HuH-7 (cell line): ENCODE measurements around the gene PAK4.

Source experiments
- DNase-seq: peaks from one replicate; pipeline ENCODE4 v3.0.0; 2011; ENCODE audit warnings: low spot score

The PAK4 gene

GRCh38 chr19:39180749-39181148, 55.2 kb downstream of the PAK4 start:
- no peak for DNase-seq

GRCh38 chr19:39181500-39182173, 56.1 kb downstream of the PAK4 start:
- DNase-seq: no peak

DNA sequence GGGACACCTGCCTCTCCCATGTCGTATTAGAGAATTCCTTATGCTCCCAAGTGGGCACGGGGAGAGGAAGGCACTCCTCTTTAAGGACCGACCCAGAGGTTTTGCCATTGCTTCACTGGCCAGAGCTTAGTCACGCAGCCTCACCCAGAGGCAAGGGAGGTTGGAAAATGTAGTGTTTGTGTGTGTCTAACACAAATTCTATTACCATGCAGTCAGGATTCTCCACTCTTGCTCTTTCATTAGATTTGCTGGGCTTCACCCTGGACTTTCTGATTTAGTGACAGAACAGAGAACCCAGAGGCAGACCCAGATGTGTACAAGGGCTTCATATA, 56.6 kb downstream of the PAK4 start:
- DNase-seq: no peak

- no peak for DNase-seq
These were observed 57.5 kb downstream of the PAK4 start for GRCh38 chr19:39183104-39183503.

DNA sequence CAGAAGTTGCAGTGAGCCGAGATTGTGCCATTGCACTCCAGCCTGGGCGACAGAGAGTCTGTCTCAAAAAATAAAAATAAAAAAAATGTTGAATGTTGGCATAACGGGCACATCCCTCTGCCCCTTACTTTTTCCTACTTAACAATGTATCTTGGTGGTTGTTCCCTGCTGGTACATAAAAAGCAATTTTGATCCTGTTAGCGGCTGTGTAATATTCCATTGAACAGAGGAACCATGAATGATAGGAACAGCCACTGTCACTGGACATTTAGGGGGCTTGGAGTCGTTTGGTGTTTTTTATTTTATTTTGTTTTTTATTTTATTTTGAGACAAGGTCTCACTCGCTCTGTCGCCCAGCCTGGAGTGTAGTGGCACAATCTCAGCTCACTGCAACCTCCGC, 60.8 kb downstream of the PAK4 start:
- DNase-seq: no peak

DNA sequence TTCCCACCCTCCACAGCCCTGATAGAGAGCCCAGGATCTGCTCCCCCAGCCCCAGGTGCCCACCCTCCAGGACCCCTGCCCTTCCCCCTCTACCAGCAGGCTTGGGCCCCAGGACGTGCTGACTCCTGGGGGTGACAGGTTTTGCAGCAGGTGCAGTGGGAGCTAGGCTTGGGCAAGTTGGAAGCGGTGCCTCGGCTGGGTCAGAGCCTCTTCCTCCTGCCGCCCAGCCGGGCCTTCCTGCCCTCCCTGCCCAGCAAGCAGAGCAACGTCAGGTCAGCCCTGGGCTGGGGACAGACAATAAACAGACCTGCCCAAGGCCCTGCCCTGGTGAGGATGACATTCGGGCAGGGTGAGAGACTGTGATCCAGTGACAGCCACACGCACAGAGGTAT, 62.0 kb downstream of the PAK4 start:
- DNase-seq: no peak

- no peak for DNase-seq
These were observed 63.4 kb downstream of the PAK4 start for GRCh38 chr19:39188960-39189359.

- no peak for DNase-seq
These were observed 65.2 kb downstream of the PAK4 start for GRCh38 chr19:39190768-39191167.

DNA sequence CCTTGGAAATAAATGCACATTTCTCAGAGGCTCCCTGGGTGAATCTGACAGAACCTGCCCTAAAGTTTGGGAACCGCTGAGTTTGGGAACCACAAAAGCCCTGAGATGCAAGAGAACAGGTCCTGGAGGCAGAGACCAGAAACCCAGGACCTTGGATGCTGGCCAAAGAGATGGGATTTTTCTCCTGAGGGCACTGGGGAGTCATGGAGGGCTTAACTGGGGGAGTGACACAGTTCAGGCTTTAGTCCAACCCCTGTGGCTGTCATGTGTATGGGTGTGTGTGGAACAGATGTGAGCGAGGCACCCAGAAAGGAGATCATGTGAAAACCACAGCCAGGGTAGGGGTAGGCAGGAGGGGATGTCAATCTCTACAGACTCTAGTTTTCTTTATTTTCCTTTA, 67.3 kb downstream of the PAK4 start:
- no peak for DNase-seq

DNA sequence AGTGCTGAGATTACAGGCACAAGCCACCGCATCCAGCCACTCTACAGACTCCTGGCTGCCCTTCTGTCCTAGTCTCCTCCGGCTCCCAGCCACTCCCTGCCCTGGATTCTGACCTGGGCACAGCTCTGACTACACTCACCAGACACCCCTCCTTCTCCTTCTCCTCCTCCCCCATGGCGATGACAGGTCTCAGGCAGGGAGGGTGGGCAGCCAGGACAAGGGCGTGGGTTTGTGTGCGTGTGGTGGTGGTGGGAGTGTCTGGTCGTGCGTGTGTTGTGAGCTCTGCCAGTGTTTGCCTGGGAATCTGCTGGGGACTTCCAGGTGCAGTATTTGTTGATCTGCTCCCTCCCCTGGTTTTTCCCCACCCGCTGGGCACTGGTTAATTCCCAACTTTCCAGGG, 68.2 kb downstream of the PAK4 start:
- DNase-seq: no peak

GRCh38 chr19:39194832-39195542, 69.4 kb downstream of the PAK4 start:
- DNase-seq: no peak

DNA sequence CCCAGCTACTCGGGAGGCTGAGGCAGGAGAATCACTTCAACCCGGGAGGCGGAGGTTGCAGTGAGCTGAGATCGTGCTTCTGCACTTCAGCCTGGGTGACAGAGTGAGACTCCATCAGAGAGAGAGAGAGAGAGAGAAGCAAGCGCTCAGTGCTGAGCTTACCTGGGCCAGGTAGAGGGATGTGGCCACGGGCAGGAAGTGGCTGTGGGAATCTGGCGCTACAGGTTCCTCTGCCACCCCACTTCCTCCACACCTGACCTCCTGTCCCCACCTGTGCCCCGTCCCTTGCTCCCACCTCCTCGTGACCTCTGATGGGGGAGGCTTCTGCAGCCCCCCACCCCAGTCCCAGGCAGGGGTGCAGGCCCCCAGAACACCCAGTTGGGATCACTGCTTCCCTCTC, 70.2 kb downstream of the PAK4 start:
- DNase-seq: no peak

GRCh38 chr19:39196320-39196719, 70.7 kb downstream of the PAK4 start:
- no peak for DNase-seq

GRCh38 chr19:39196860-39197562, 71.4 kb downstream of the PAK4 start, which contains the start of gene NCCRP1:
TSS of gene NCCRP1 (plus strand) at chr19:39196964. CDS start at chr19:39196983, 19 bp downstream.
- no peak for DNase-seq

- DNase-seq: no peak
These were observed 72.2 kb downstream of the PAK4 start for GRCh38 chr19:39197808-39198207.

DNA sequence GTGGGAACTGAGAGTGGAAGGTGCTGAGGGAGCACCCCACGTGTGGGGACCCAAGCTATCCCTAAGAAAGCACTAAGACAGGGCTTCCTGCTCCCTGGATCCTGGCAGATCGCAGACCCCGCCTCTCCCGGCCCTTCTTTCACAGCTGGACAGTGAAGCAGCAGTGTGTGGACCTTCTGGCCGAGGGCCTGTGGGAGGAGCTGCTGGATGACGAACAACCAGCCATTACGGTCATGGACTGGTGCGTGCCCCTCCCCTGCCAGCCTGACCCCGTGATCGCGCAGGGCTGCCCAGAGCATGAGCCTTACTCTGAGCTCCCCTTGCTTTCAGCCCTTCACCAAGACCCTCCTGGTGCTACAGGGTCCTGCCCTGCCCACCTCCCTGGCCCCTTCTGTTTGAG, 73.4 kb downstream of the PAK4 start:
- DNase-seq: no peak

- no peak for DNase-seq
These were observed 74.6 kb downstream of the PAK4 start for GRCh38 chr19:39200066-39200802.

- no peak for DNase-seq
These were observed 75.2 kb downstream of the PAK4 start for GRCh38 chr19:39200803-39201115.

- DNase-seq: no peak
These were observed 77.4 kb downstream of the PAK4 start for GRCh38 chr19:39202998-39203355.

- DNase-seq: no peak
These were observed 78.1 kb downstream of the PAK4 start, which contains the start of gene SYCN for GRCh38 chr19:39203372-39204341. TSS of gene SYCN (minus strand) at chr19:39204263. CDS start at chr19:39204254, 9 bp downstream.

DNA sequence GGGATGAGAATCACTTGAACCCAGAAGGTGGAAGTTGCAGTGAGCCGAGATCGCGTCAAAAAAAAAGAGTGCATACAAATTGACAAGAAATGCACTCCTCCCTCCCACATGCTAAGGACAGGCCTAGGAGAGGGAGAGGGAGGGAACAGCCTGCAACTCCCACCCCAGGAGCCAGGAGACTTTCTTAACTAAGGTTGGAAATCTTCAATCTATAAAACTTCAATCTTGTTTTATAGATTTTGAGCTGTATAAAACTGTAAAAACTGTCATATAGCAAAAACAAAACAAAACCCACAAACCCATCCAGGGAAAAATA, 79.8 kb downstream of the PAK4 start:
- no peak for DNase-seq

- no peak for DNase-seq
These were observed 80.5 kb downstream of the PAK4 start for GRCh38 chr19:39206122-39206521.
